Activated naive CD4-positive, alpha-beta T cell (primary cell): Measurements from ENCODE around the gene SLC41A1.
A peak's percentile ranks its signal among the peaks of the same experiment; 100 is the strongest.

ENCODE experiments used
- DNase-seq, 4 experiments: peaks; one replicate each; lab custom pipeline; 2025; lab: John Stamatoyannopoulos, UW

The SLC41A1 gene

GRCh38 chr1:205787287-205787916, 25.6 kb downstream of the SLC41A1 start:
- DNase-seq, result no peak

- DNase-seq, result no peak
Measured at GRCh38 chr1:205786601-205787000, 26.4 kb downstream of the SLC41A1 start.

GRCh38 chr1:205785446-205785845, 27.6 kb downstream of the SLC41A1 start:
- DNase-seq, result no peak

GRCh38 chr1:205783904-205784303, 29.1 kb downstream of the SLC41A1 start:
- no peak for DNase-seq

- no peak for DNase-seq
Measured at GRCh38 chr1:205783433-205783795, 29.6 kb downstream of the SLC41A1 start.

- no peak for DNase-seq
Measured at GRCh38 chr1:205782627-205783432, 30.2 kb downstream of the SLC41A1 start.

- DNase-seq, result no peak
Measured at GRCh38 chr1:205780335-205780734, 32.7 kb downstream of the SLC41A1 start.

GRCh38 chr1:205777994-205778393, 35.0 kb downstream of the SLC41A1 start:
- DNase-seq, result no peak

GRCh38 chr1:205775717-205776056, 37.3 kb downstream of the SLC41A1 start:
- no peak for DNase-seq

- peak; percentile 51 to 69 (median 60) for DNase-seq
Measured at GRCh38 chr1:205775015-205775716, 37.8 kb downstream of the SLC41A1 start, which contains the start of gene RAB29. Gene RAB29 (minus strand): TSS chr1:205775482. CDS start chr1:205774956, 526 bp downstream.

- peak in 1 of 4 experiments; percentile 15 for DNase-seq
Measured at GRCh38 chr1:205774198-205775014, 38.6 kb downstream of the SLC41A1 start.

- no peak for DNase-seq
Measured at GRCh38 chr1:205772607-205773032, 40.4 kb downstream of the SLC41A1 start.

- DNase-seq, result no peak
Measured at GRCh38 chr1:205770618-205771017, 42.4 kb downstream of the SLC41A1 start.

GRCh38 chr1:205769641-205770365, 43.2 kb downstream of the SLC41A1 start:
- no peak for DNase-seq

- no peak for DNase-seq
Measured at GRCh38 chr1:205767248-205767647, 45.8 kb downstream of the SLC41A1 start.

- DNase-seq, result no peak
Measured at GRCh38 chr1:205766570-205766969, 46.4 kb downstream of the SLC41A1 start.

GRCh38 chr1:205766038-205766437, 47.0 kb downstream of the SLC41A1 start:
- no peak for DNase-seq

GRCh38 chr1:205764578-205764977, 48.4 kb downstream of the SLC41A1 start:
- DNase-seq, result no peak

- DNase-seq, result no peak
Measured at GRCh38 chr1:205763980-205764379, 49.0 kb downstream of the SLC41A1 start.

- DNase-seq, result no peak
Measured at GRCh38 chr1:205760606-205761005, 52.4 kb downstream of the SLC41A1 start.

GRCh38 chr1:205756552-205756951, 56.4 kb downstream of the SLC41A1 start:
- no peak for DNase-seq
